Measurements from ENCODE around the gene TMTC4.

Gene TMTC4

GRCh38 chr13:100560498-100561157 is 114.0 kb downstream of the TMTC4 start:
- no peak for TF ChIP-seq CTCF (IDR thresholded peaks at IDR 0.05; ENCODE audit: borderline replicate concordance, insufficient read depth, low read depth, low read length)
- no peak overlapping the region for H3K4me3 ChIP-seq (ENCODE audit: low read depth, low read length)

- no peak for TF ChIP-seq CTCF (IDR thresholded peaks at IDR 0.05; ENCODE audit: borderline replicate concordance, insufficient read depth, low read depth, low read length)
- no peak overlapping the region for H3K4me3 ChIP-seq (ENCODE audit: low read depth, low read length)
Observed at GRCh38 chr13:100559886-100560285, 114.7 kb downstream of the TMTC4 start.
